GM12878 (cell line): ENCODE data around the gene TRIM38.

ENCODE experiments used
- ATF3 ChIP-seq: IDR thresholded peaks from 2 replicates; pipeline ENCODE4 v1.6.1; 2011; ENCODE audit warnings: low read depth, mild to moderate bottlenecking, low read length, moderate library complexity, borderline replicate concordance; ENCODE audit errors: extremely low read depth
- CTCF ChIP-seq, 3 experiments: IDR thresholded peaks in 2 of 3; conservative IDR thresholded peaks in 1 of 3; 2 replicates each; pipeline ENCODE4 v1.5.1; 2011; ENCODE audit warnings: low read depth in 3 of 3, low read length in 3 of 3, mild to moderate bottlenecking in 3 of 3, control low read depth in 2 of 3, moderate library complexity in 2 of 3, inconsistent platforms in 1 of 3, mixed read lengths in 1 of 3; ENCODE audit not compliant: control insufficient read depth in 2 of 3, insufficient read depth in 1 of 3; ENCODE audit errors: extremely low read depth in 1 of 3
- HSF1 ChIP-seq: fragments of 150-350 bp; IDR thresholded peaks from 2 replicates; pipeline ENCODE4 v1.6.1; 2014; ENCODE audit warnings: mild to moderate bottlenecking, low read depth, low read length
- PKNOX1 ChIP-seq: fragments of 450-650 bp; IDR thresholded peaks from 2 replicates; pipeline ENCODE4 v1.6.1; 2016; ENCODE audit warnings: mild to moderate bottlenecking
- PML ChIP-seq: IDR thresholded peaks from 2 replicates; pipeline ENCODE4 v1.6.1; 2012; ENCODE audit warnings: low read length, inconsistent platforms
- POLR2A ChIP-seq: IDR thresholded peaks from 2 replicates; pipeline ENCODE4 v1.6.1; 2011; ENCODE audit warnings: low read depth, mild to moderate bottlenecking, low read length
- POLR2AphosphoS2 ChIP-seq: IDR thresholded peaks from 2 replicates; pipeline ENCODE4 v1.6.1; 2011; ENCODE audit warnings: low read depth, mild to moderate bottlenecking, low read length, improper control_type of control experiment, moderate library complexity
- SMC3 ChIP-seq: IDR thresholded peaks from 2 replicates; pipeline ENCODE4 v1.6.1; 2011; ENCODE audit warnings: low read length, improper control_type of control experiment, borderline replicate concordance
- SREBF2 ChIP-seq: IDR thresholded peaks from 2 replicates; pipeline ENCODE4 v1.6.1; 2012; ENCODE audit warnings: mild to moderate bottlenecking, low read length
- USF1 ChIP-seq: IDR thresholded peaks from 2 replicates; pipeline ENCODE4 v1.6.1; 2011; ENCODE audit warnings: borderline replicate concordance, low read depth, mild to moderate bottlenecking, moderate library complexity, mixed read lengths, low read length; ENCODE audit not compliant: insufficient read depth; ENCODE audit errors: extremely low read length
- WRNIP1 ChIP-seq: IDR thresholded peaks from 2 replicates; pipeline ENCODE4 v1.6.1; 2011; ENCODE audit warnings: low read depth, low read length, improper control_type of control experiment, borderline replicate concordance
- ZNF274 ChIP-seq: IDR thresholded peaks from one replicate; pipeline ENCODE4 v1.8.0; 2011; ENCODE audit not compliant: insufficient read length, insufficient read depth
- ZNF687 ChIP-seq: fragments of 450-650 bp; IDR thresholded peaks from 2 replicates; pipeline ENCODE4 v1.6.1; 2017; ENCODE audit warnings: mild to moderate bottlenecking, moderate library complexity

- TF ChIP-seq POLR2A (peak; percentile 98), PML (peak; percentile 99), POLR2AphosphoS2 (peak; percentile 99), ZNF687 (peak; percentile 96), ATF3 (no peak), HSF1 (no peak), SMC3 (no peak), WRNIP1 (no peak), USF1 (no peak), ZNF274 (no peak), SREBF2 (no peak), CTCF (IDR thresholded peaks at IDR 0.05 in 2 of 3, conservative IDR thresholded peaks at IDR 0.05 in 1 of 3; ENCODE audit: control insufficient read depth in 2 of 3, extremely low read depth in 1 of 3, insufficient read depth in 1 of 3, low read depth in 3 of 3, low read length in 3 of 3) (no peak), PKNOX1 (peak; percentile 69; the same call in 1 of the 2 replicates)
Observed at GRCh38 chr6:26020329-26021000, 57.9 kb downstream of the TRIM38 start.
